ENCODE results near the gene LHFPL3.

GRCh38 chr7:104551226-104551625, 222.8 kb downstream of the LHFPL3 start:
- TF ChIP-seq, protein P1, sequence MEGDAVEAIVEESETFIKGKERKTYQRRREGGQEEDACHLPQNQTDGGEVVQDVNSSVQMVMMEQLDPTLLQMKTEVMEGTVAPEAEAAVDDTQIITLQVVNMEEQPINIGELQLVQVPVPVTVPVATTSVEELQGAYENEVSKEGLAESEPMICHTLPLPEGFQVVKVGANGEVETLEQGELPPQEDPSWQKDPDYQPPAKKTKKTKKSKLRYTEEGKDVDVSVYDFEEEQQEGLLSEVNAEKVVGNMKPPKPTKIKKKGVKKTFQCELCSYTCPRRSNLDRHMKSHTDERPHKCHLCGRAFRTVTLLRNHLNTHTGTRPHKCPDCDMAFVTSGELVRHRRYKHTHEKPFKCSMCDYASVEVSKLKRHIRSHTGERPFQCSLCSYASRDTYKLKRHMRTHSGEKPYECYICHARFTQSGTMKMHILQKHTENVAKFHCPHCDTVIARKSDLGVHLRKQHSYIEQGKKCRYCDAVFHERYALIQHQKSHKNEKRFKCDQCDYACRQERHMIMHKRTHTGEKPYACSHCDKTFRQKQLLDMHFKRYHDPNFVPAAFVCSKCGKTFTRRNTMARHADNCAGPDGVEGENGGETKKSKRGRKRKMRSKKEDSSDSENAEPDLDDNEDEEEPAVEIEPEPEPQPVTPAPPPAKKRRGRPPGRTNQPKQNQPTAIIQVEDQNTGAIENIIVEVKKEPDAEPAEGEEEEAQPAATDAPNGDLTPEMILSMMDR (IDR thresholded peaks at IDR 0.05) = no peak
- TF ChIP-seq POLR2A (IDR thresholded peaks at IDR 0.05) = no peak
